Activated T-cell treated with anti-CD3 and anti-CD28 coated beads, Interleukin-2, amount 50 U/mL, for 48 hours (primary cell): ENCODE measurements around the gene GSTM2.

ENCODE experiments used
- DNase-seq, 2 experiments: peaks; one replicate each; pipeline ENCODE4 v3.0.0-alpha.2; 2020

The GSTM2 gene

DNA sequence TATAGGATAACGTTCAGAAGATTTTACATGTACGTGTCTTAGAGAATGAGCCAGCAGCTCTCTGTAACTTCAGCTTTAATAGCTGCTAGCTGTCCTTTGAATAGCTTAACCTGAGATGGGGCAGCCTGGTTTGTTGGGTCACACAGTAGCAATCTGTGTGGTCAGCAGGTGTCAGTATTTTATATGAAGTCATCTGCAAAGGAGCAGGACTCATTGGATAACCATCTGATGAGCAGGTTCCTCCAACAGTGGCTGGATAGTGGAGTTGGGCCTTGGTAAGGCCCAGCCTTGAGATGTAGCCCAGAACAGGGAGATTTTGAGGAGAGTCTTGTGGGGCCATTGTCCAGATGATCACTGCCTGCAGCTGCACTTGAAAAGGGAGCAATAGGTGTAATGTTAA, 50.6 kb downstream of the GSTM2 start:
- no peak for DNase-seq

- DNase-seq, result no peak
Measured at GRCh38 chr1:109719337-109719837, 51.5 kb downstream of the GSTM2 start.

DNA sequence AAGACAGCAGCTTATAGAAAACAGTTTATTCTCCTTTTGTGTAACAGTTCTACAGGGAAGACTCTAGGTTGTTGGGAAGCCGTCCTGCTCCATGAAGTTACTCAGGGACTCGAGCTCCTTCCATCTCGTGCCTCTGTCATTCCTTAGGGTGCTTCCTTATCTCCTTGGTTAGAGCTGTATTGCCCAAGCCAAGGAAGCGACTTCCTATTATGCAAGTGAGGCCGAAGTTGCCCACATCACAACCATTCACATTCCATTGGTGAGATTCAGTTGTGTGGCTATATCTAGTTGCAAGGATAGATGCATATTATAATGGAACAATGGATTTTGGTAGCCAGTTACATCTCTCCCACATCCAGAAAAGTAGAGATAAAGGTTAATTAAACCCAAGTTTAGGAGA, 53.2 kb downstream of the GSTM2 start:
- DNase-seq, result no peak

DNA sequence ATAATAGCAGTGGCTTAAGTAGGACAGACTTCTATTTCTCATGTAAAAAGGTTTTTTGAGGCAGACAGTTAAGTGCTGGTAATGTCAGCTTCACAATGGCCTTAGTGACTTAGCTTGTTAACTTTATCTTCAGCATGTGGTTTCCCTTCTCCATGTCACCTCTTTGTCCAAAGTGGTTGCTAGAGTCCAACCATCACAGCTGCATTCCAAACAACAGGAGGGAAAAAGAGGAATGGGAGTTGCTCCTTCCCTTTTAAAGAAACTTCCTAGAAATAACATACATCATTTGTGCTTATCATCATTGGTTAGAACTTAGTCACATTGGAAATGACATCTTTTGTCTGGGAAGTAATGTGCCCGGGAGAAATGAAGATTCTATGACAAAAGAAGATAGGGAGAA, 54.1 kb downstream of the GSTM2 start:
- DNase-seq, result no peak

- DNase-seq, result no peak
Measured at GRCh38 chr1:109722908-109723691, 55.2 kb downstream of the GSTM2 start.
